Measurements from ENCODE around the gene PKMYT1. TPM values are rescaled to one million over a fixed set of nuclear protein-coding genes. Genes with fewer than 3 reads are reported as not detected.

Gene PKMYT1
- total and polyA plus RNA-seq, 2 donors (not counting 1 experiment from before 2014, with no cell fraction given) = 1.2 to 2.7 TPM

- TF ChIP-seq CTCF (conservative IDR thresholded peaks at IDR 0.05 in 1 of 2, IDR thresholded peaks at IDR 0.05 in 1 of 2; ENCODE audit: low read depth in 1 of 2, low read length in 2 of 2) (no peak), EZH2 (IDR thresholded peaks at IDR 0.05; ENCODE audit: low read length, missing control alignments) (no peak)
- no peak overlapping the region for H3K9ac ChIP-seq (ENCODE audit: insufficient read depth, low read length)
- H3K27me3 ChIP-seq (ENCODE audit: control insufficient read depth, insufficient read depth, low read length) = no peaks in the 10 kb centered on the region
- no peaks in the 10 kb centered on the region for H3K36me3 ChIP-seq (ENCODE audit: control insufficient read depth, insufficient read depth, low read length)
- no peak overlapping the region for H2AFZ ChIP-seq (ENCODE audit: low read length)
- no peaks in the 10 kb centered on the region for H3K4me1 ChIP-seq (ENCODE audit: control insufficient read depth, extremely low read depth, insufficient read depth, low read length)
- H3K4me2 ChIP-seq (ENCODE audit: extremely low read depth, insufficient read depth, low read length) = no peak overlapping the region
- no peaks in the 10 kb centered on the region for H3K9me3 ChIP-seq (ENCODE audit: control insufficient read depth, insufficient read depth, low read depth, low read length)
- no peaks in the 10 kb centered on the region for H4K20me1 ChIP-seq (ENCODE audit: control insufficient read depth, extremely low read depth, insufficient read depth, low read length)
- H3K79me2 ChIP-seq (ENCODE audit: control insufficient read depth, insufficient read depth, low read length) = no peaks in the 10 kb centered on the region
- no peak for DNase-seq (ENCODE audit: low read depth in 2 of 2)
- no peak overlapping the region for H3K4me3 ChIP-seq (replicated peaks in 1 of 4; ENCODE audit: control extremely low read depth in 1 of 4, insufficient read depth in 1 of 4, low read depth in 3 of 4, low read length in 4 of 4)
- H3K27ac ChIP-seq (ENCODE audit: insufficient read depth, low read length) = no peak overlapping the region
Measured at GRCh38 chr16:2987286-2987685, 7.0 kb upstream of the PKMYT1 start.

GRCh38 chr16:2986623-2987188, 6.5 kb upstream of the PKMYT1 start:
- Histone ChIP-seq H2AFZ (ENCODE audit: low read length) (no peak overlapping the region), H3K9ac (ENCODE audit: insufficient read depth, low read length) (no peak overlapping the region), H3K36me3 (ENCODE audit: control insufficient read depth, insufficient read depth, low read length) (no peaks in the 10 kb centered on the region), H3K27me3 (ENCODE audit: control insufficient read depth, insufficient read depth, low read length) (no peaks in the 10 kb centered on the region), H3K4me2 (ENCODE audit: extremely low read depth, insufficient read depth, low read length) (no peak overlapping the region), H4K20me1 (ENCODE audit: control insufficient read depth, extremely low read depth, insufficient read depth, low read length) (no peaks in the 10 kb centered on the region), H3K4me1 (ENCODE audit: control insufficient read depth, extremely low read depth, insufficient read depth, low read length) (no peaks in the 10 kb centered on the region), H3K27ac (ENCODE audit: insufficient read depth, low read length) (no peak overlapping the region), H3K79me2 (ENCODE audit: control insufficient read depth, insufficient read depth, low read length) (no peaks in the 10 kb centered on the region), H3K4me3 (replicated peaks in 1 of 4; ENCODE audit: control extremely low read depth in 1 of 4, insufficient read depth in 1 of 4, low read depth in 3 of 4, low read length in 4 of 4) (no peak overlapping the region), H3K9me3 (ENCODE audit: control insufficient read depth, insufficient read depth, low read depth, low read length) (no peaks in the 10 kb centered on the region)
- TF ChIP-seq EZH2 (IDR thresholded peaks at IDR 0.05; ENCODE audit: low read length, missing control alignments) (no peak), CTCF (conservative IDR thresholded peaks at IDR 0.05 in 1 of 2, IDR thresholded peaks at IDR 0.05 in 1 of 2; ENCODE audit: low read depth in 1 of 2, low read length in 2 of 2) (no peak)
- DNase-seq (ENCODE audit: low read depth in 2 of 2) = no peak

GRCh38 chr16:2985893-2986355, 5.7 kb upstream of the PKMYT1 start:
- Histone ChIP-seq H4K20me1 (ENCODE audit: control insufficient read depth, extremely low read depth, insufficient read depth, low read length) (no peaks in the 10 kb centered on the region), H3K27ac (ENCODE audit: insufficient read depth, low read length) (no peak overlapping the region), H3K4me3 (replicated peaks in 1 of 4; ENCODE audit: control extremely low read depth in 1 of 4, insufficient read depth in 1 of 4, low read depth in 3 of 4, low read length in 4 of 4) (no peak overlapping the region), H3K79me2 (ENCODE audit: control insufficient read depth, insufficient read depth, low read length) (no peaks in the 10 kb centered on the region), H3K4me1 (ENCODE audit: control insufficient read depth, extremely low read depth, insufficient read depth, low read length) (peaks cover under 1% of the 10 kb centered on the region), H3K27me3 (ENCODE audit: control insufficient read depth, insufficient read depth, low read length) (no peaks in the 10 kb centered on the region), H3K36me3 (ENCODE audit: control insufficient read depth, insufficient read depth, low read length) (no peaks in the 10 kb centered on the region), H3K9me3 (ENCODE audit: control insufficient read depth, insufficient read depth, low read depth, low read length) (no peaks in the 10 kb centered on the region), H3K9ac (ENCODE audit: insufficient read depth, low read length) (no peak overlapping the region), H3K4me2 (ENCODE audit: extremely low read depth, insufficient read depth, low read length) (no peak overlapping the region), H2AFZ (ENCODE audit: low read length) (no peak overlapping the region)
- no peak for DNase-seq (ENCODE audit: low read depth in 2 of 2)
- TF ChIP-seq EZH2 (IDR thresholded peaks at IDR 0.05; ENCODE audit: low read length, missing control alignments) = no peak
- no peak for TF ChIP-seq CTCF (conservative IDR thresholded peaks at IDR 0.05 in 1 of 2, IDR thresholded peaks at IDR 0.05 in 1 of 2; ENCODE audit: low read depth in 1 of 2, low read length in 2 of 2)
